Measurements from ENCODE around the gene FKBP6.

Gene FKBP6

GRCh38 chr7:73363225-73364005, 35.5 kb downstream of the FKBP6 start:
- H3K4me2 ChIP-seq (ENCODE audit: low read depth, low read length) = no peak overlapping the region
- no peak overlapping the region for H3K9ac ChIP-seq (ENCODE audit: low read length)
- H3K9me2 ChIP-seq (replicated peaks; ENCODE audit: insufficient read depth, low read length) = no peaks in the 10 kb centered on the region
- no peaks in the 10 kb centered on the region for H3K36me3 ChIP-seq (replicated peaks; ENCODE audit: insufficient read depth, low read length)
- no peaks in the 10 kb centered on the region for H3K79me2 ChIP-seq (ENCODE audit: low read length)
- TF ChIP-seq, protein P1, sequence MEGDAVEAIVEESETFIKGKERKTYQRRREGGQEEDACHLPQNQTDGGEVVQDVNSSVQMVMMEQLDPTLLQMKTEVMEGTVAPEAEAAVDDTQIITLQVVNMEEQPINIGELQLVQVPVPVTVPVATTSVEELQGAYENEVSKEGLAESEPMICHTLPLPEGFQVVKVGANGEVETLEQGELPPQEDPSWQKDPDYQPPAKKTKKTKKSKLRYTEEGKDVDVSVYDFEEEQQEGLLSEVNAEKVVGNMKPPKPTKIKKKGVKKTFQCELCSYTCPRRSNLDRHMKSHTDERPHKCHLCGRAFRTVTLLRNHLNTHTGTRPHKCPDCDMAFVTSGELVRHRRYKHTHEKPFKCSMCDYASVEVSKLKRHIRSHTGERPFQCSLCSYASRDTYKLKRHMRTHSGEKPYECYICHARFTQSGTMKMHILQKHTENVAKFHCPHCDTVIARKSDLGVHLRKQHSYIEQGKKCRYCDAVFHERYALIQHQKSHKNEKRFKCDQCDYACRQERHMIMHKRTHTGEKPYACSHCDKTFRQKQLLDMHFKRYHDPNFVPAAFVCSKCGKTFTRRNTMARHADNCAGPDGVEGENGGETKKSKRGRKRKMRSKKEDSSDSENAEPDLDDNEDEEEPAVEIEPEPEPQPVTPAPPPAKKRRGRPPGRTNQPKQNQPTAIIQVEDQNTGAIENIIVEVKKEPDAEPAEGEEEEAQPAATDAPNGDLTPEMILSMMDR (IDR thresholded peaks at IDR 0.05; ENCODE audit: low read length) = no peak
- no peak for TF ChIP-seq EZH2phosphoT487 (IDR thresholded peaks at IDR 0.05; ENCODE audit: low read length)
- TF ChIP-seq EZH2 (optimal IDR thresholded peaks at IDR 0.05; ENCODE audit: low read depth, low read length) = no peak
- H3K4me1 ChIP-seq (ENCODE audit: low read length) = no peaks in the 10 kb centered on the region
- H2AFZ ChIP-seq (ENCODE audit: low read length) = no peak overlapping the region
- no peak for DNase-seq
- no peaks in the 10 kb centered on the region for H3K9me3 ChIP-seq (replicated peaks; ENCODE audit: insufficient read depth, low read length)
- H3K27ac ChIP-seq (ENCODE audit: low read length) = no peak overlapping the region
- H3K4me3 ChIP-seq (ENCODE audit: low read length) = no peak overlapping the region
- H4K20me1 ChIP-seq (ENCODE audit: insufficient read depth, low read length) = no peaks in the 10 kb centered on the region
- H3F3A ChIP-seq (ENCODE audit: insufficient read depth, low read length) = no peaks in the 10 kb centered on the region
- peaks cover 10% of the 10 kb centered on the region for H3K27me3 ChIP-seq (replicated peaks; ENCODE audit: insufficient read depth, low read length)

DNA sequence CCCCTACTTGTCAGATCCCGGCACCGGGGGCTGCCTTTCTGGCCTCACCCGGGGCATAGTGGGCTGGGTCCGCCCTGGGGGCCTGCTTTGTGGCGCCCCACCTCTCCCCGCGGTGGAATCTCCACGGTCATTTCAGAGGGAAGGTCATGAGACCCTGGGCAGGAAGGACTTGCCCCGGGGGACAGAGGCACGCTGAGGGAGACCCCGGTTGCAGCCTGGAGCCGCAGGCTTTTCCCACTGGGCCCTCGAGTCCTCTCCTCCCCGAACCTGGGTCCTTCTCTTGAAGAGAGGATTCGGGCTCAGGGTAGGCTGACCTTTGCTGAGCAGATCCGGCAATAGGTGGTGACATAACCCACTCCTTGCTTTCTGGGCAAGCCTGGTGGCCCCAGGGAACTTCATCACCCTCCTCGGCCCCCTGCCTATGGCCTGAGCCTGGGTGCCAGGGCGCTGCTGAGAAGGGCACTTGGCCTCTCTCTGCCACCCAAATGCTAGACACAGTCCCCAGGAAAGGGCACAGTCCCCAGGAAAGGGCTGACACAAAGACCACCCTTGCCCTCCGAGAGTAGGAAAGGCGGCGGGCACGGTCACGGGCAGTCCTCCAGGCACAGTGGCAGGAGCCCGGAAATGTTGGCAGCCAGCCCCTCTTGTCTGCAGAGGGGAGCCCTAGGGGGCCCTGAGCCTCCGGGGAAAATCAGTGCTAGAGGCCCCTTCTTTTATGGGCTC, 36.2 kb downstream of the FKBP6 start:
- Histone ChIP-seq H4K20me1 (ENCODE audit: insufficient read depth, low read length) (no peaks in the 10 kb centered on the region), H3K27ac (ENCODE audit: low read length) (no peak overlapping the region), H3K36me3 (replicated peaks; ENCODE audit: insufficient read depth, low read length) (no peaks in the 10 kb centered on the region), H3K27me3 (replicated peaks; ENCODE audit: insufficient read depth, low read length) (peaks cover 10% of the 10 kb centered on the region), H2AFZ (ENCODE audit: low read length) (no peak overlapping the region), H3K4me3 (ENCODE audit: low read length) (no peak overlapping the region), H3K79me2 (ENCODE audit: low read length) (no peaks in the 10 kb centered on the region), H3K4me1 (ENCODE audit: low read length) (no peaks in the 10 kb centered on the region), H3K9me2 (replicated peaks; ENCODE audit: insufficient read depth, low read length) (no peaks in the 10 kb centered on the region), H3K4me2 (ENCODE audit: low read depth, low read length) (no peak overlapping the region), H3F3A (ENCODE audit: insufficient read depth, low read length) (no peaks in the 10 kb centered on the region), H3K9me3 (replicated peaks; ENCODE audit: insufficient read depth, low read length) (no peaks in the 10 kb centered on the region), H3K9ac (ENCODE audit: low read length) (no peak overlapping the region)
- TF ChIP-seq EZH2phosphoT487 (IDR thresholded peaks at IDR 0.05; ENCODE audit: low read length) (no peak), EZH2 (optimal IDR thresholded peaks at IDR 0.05; ENCODE audit: low read depth, low read length) (no peak)
- TF ChIP-seq, protein P1 (IDR thresholded peaks at IDR 0.05; ENCODE audit: low read length) = no peak
- DNase-seq = no peak

DNA sequence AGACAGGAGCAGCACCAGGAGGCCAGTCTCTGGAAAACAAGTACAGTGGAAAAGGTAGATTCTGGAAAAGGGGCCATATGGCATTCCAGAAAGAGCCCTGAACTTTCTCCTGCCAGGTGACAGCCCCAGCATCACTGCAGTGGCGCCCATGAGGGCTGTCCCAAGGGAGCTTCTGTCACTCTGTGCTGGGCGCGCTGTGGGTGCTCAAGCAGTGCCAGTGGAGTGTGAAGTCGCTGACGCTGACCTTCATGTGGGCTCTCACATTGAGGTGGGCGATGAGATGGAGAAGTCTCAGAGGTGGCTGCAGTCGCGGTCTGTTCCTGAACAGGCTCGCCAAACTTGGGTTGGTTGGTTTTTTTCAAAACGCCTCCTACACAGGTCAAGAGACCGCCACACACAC, 38.2 kb downstream of the FKBP6 start:
- H3K4me1 ChIP-seq (ENCODE audit: low read length) = no peaks in the 10 kb centered on the region
- peaks cover 10% of the 10 kb centered on the region for H3K27me3 ChIP-seq (replicated peaks; ENCODE audit: insufficient read depth, low read length)
- TF ChIP-seq EZH2 (optimal IDR thresholded peaks at IDR 0.05; ENCODE audit: low read depth, low read length) = no peak
- no peak for TF ChIP-seq EZH2phosphoT487 (IDR thresholded peaks at IDR 0.05; ENCODE audit: low read length)
- TF ChIP-seq, protein P1 (IDR thresholded peaks at IDR 0.05; ENCODE audit: low read length) = no peak
- no peak for DNase-seq
- H3K9ac ChIP-seq (ENCODE audit: low read length) = no peak overlapping the region
- no peaks in the 10 kb centered on the region for H3K9me2 ChIP-seq (replicated peaks; ENCODE audit: insufficient read depth, low read length)
- H3K36me3 ChIP-seq (replicated peaks; ENCODE audit: insufficient read depth, low read length) = no peaks in the 10 kb centered on the region
- no peak overlapping the region for H3K4me3 ChIP-seq (ENCODE audit: low read length)
- H3K9me3 ChIP-seq (replicated peaks; ENCODE audit: insufficient read depth, low read length) = no peaks in the 10 kb centered on the region
- H2AFZ ChIP-seq (ENCODE audit: low read length) = no peak overlapping the region
- no peak overlapping the region for H3K4me2 ChIP-seq (ENCODE audit: low read depth, low read length)
- no peaks in the 10 kb centered on the region for H3F3A ChIP-seq (ENCODE audit: insufficient read depth, low read length)
- no peaks in the 10 kb centered on the region for H4K20me1 ChIP-seq (ENCODE audit: insufficient read depth, low read length)
- H3K79me2 ChIP-seq (ENCODE audit: low read length) = no peaks in the 10 kb centered on the region
- H3K27ac ChIP-seq (ENCODE audit: low read length) = no peak overlapping the region
